Astrocyte (in vitro differentiated cells and primary cell): ENCODE results near the gene SLAMF6.

ENCODE experiments used
- CTCF ChIP-seq: IDR thresholded peaks from 2 replicates; pipeline ENCODE4 v1.5.1; 2011; ENCODE audit warnings: low read depth, mild to moderate bottlenecking, inconsistent platforms, low read length, moderate library complexity; ENCODE audit not compliant: insufficient read depth
- EZH2 ChIP-seq: IDR thresholded peaks from 2 replicates; pipeline ENCODE4 v1.6.1; 2012; ENCODE audit warnings: mild to moderate bottlenecking, low read length, inconsistent platforms; ENCODE audit not compliant: insufficient read depth

- no peak for TF ChIP-seq CTCF
- TF ChIP-seq EZH2: no peak
Measured at GRCh38 chr1:160567341-160567740, 44.3 kb upstream of the SLAMF6 start.
